BE2C (cell line): ENCODE data around the gene RBPMS2.

Experiments used
- DNase-seq: peaks from one replicate; pipeline ENCODE4 v3.0.0-alpha.2; 2020
- H3K27me3 ChIP-seq: fragments of 250-450 bp; sonication (Bioruptor Pico); 2 replicates; pipeline ENCODE4 v1.5.1; 2020; ENCODE audit warnings: mild to moderate bottlenecking
- H3K36me3 ChIP-seq: fragments of 250-450 bp; sonication (Bioruptor Pico); 2 replicates; pipeline ENCODE4 v1.5.1; 2020; ENCODE audit warnings: mild to moderate bottlenecking
- H3K4me1 ChIP-seq: fragments of 250-450 bp; sonication (Bioruptor Pico); 2 replicates; pipeline ENCODE4 v1.5.1; 2020
- H3K4me3 ChIP-seq: 2 replicates; pipeline ENCODE4 v1.5.1; 2011; ENCODE audit warnings: low read depth, low read length
- H3K9me3 ChIP-seq: fragments of 250-450 bp; sonication (Bioruptor Pico); 2 replicates; pipeline ENCODE4 v1.5.1; 2020
- CTCF ChIP-seq: IDR thresholded peaks from 2 replicates; pipeline ENCODE4 v1.5.1; 2012; ENCODE audit warnings: mild to moderate bottlenecking, low read depth, low read length

Gene RBPMS2

GRCh38 chr15:64763462-64763861, 11.9 kb downstream of the RBPMS2 start:
- Histone ChIP-seq H3K4me3 (no peak overlapping the region), H3K9me3 (no peaks in the 10 kb centered on the region; the same call in 1 of the 2 replicates), H3K36me3 (no peaks in the 10 kb centered on the region), H3K27me3 (no peaks in the 10 kb centered on the region), H3K4me1 (no peaks in the 10 kb centered on the region)
- DNase-seq = no peak
- TF ChIP-seq CTCF = no peak

- Histone ChIP-seq H3K27me3 (no peaks in the 10 kb centered on the region), H3K4me3 (no peak overlapping the region), H3K9me3 (no peaks in the 10 kb centered on the region; the same call in 1 of the 2 replicates), H3K4me1 (no peaks in the 10 kb centered on the region), H3K36me3 (no peaks in the 10 kb centered on the region)
- no peak for TF ChIP-seq CTCF
- no peak for DNase-seq
These were observed 12.4 kb downstream of the RBPMS2 start for GRCh38 chr15:64763021-64763420.

GRCh38 chr15:64762546-64762945, 12.8 kb downstream of the RBPMS2 start:
- Histone ChIP-seq H3K36me3 (no peaks in the 10 kb centered on the region), H3K4me3 (no peak overlapping the region), H3K9me3 (no peaks in the 10 kb centered on the region; the same call in 1 of the 2 replicates), H3K4me1 (no peaks in the 10 kb centered on the region), H3K27me3 (no peaks in the 10 kb centered on the region)
- no peak for TF ChIP-seq CTCF
- DNase-seq = no peak

GRCh38 chr15:64761156-64761555, 14.2 kb downstream of the RBPMS2 start:
- H3K4me1 ChIP-seq = no peaks in the 10 kb centered on the region
- H3K27me3 ChIP-seq = no peaks in the 10 kb centered on the region
- H3K36me3 ChIP-seq = no peaks in the 10 kb centered on the region
- TF ChIP-seq CTCF = no peak
- no peaks in the 10 kb centered on the region; the same call in 1 of the 2 replicates for H3K9me3 ChIP-seq
- no peak overlapping the region for H3K4me3 ChIP-seq
- no peak for DNase-seq

GRCh38 chr15:64760056-64760455, 15.3 kb downstream of the RBPMS2 start:
- H3K4me1 ChIP-seq = no peaks in the 10 kb centered on the region
- H3K4me3 ChIP-seq = no peak overlapping the region
- H3K27me3 ChIP-seq = no peaks in the 10 kb centered on the region
- no peaks in the 10 kb centered on the region for H3K36me3 ChIP-seq
- DNase-seq = no peak
- no peaks in the 10 kb centered on the region; the same call in 1 of the 2 replicates for H3K9me3 ChIP-seq
- TF ChIP-seq CTCF = no peak

- no peaks in the 10 kb centered on the region; the same call in 1 of the 2 replicates for H3K9me3 ChIP-seq
- no peaks in the 10 kb centered on the region for H3K36me3 ChIP-seq
- no peak for TF ChIP-seq CTCF
- no peaks in the 10 kb centered on the region for H3K4me1 ChIP-seq
- DNase-seq = no peak
- no peak overlapping the region for H3K4me3 ChIP-seq
- no peaks in the 10 kb centered on the region for H3K27me3 ChIP-seq
These were observed 19.9 kb downstream of the RBPMS2 start for GRCh38 chr15:64755427-64755940.
